GM23338 (cell line): ENCODE results near the gene DUS2.

ENCODE experiments used
- CREB1 ChIP-seq: fragments of 250-450 bp; sonication (Bioruptor Pico); IDR thresholded peaks from 2 replicates; pipeline ENCODE4 v1.5.0; 2020; ENCODE audit warnings: low read depth, mild to moderate bottlenecking, moderate library complexity
- EZH2 ChIP-seq: fragments of 200-600 bp; sonication (generic); IDR thresholded peaks from one replicate; pipeline ENCODE4 v1.8.0; 2017; ENCODE audit warnings: antibody characterized with exemption, mild to moderate bottlenecking, low read depth; ENCODE audit not compliant: unreplicated experiment
- EZH2phosphoT487 ChIP-seq: fragments of 200-600 bp; sonication (generic); IDR thresholded peaks from one replicate; pipeline ENCODE4 v1.8.1; 2018; ENCODE audit warnings: antibody characterized with exemption; ENCODE audit not compliant: unreplicated experiment
- POLR2AphosphoS5 ChIP-seq: IDR thresholded peaks from 2 replicates; pipeline ENCODE4 v1.6.1; 2016; ENCODE audit warnings: antibody characterized with exemption, low read depth
- ZNF331 ChIP-seq: fragments of 250-450 bp; sonication (Bioruptor Pico); IDR thresholded peaks from 2 replicates; pipeline ENCODE4 v1.5.0; 2020; ENCODE audit warnings: low read depth, mild to moderate bottlenecking, moderate library complexity
- TF ChIP-seq, protein P1 (sequence below), 2 experiments: fragments of 200-600 bp in 1 of 2; sonication (generic) in 1 of 2; conservative IDR thresholded peaks; 2 replicates each; pipeline versions ENCODE4 v1.5.1 to v1.6.1; 2016 to 2017; ENCODE audit warnings: antibody characterized with exemption in 2 of 2, low read depth in 2 of 2, mild to moderate bottlenecking in 2 of 2, moderate library complexity in 1 of 2
- TF ChIP-seq, protein P2 (sequence below): IDR thresholded peaks from one replicate; pipeline ENCODE4 v1.6.1; 2018; ENCODE audit warnings: antibody characterized with exemption; ENCODE audit not compliant: unreplicated experiment
- TF ChIP-seq, protein P3 (sequence below): IDR thresholded peaks from 2 replicates; pipeline ENCODE4 v1.6.1; 2016; ENCODE audit warnings: antibody characterized with exemption

DNA sequence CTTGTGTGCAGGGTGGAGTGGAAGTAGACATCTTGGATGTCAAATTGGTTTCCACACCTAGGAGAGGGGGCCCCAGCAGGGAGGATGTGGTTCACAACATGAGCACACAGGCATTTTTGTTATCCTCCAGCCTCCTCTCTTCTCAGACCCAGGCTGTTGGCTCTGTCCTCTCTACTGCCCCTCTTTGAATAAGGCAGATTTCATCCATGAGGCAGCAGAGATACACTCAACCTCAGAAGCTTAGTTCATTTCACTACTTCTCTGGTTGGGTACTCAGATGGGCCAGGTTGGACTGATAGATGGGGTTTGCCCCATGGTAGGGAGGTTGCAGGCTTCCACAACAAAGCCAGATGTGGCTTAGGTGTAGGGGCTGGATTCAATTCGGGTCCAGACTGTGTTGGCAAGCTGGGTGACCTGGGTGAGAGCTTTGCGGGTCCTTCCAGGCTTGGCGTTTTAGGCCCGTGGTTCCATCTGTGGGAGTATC lies 39.9 kb downstream of the DUS2 start:
- TF ChIP-seq, protein P1, sequence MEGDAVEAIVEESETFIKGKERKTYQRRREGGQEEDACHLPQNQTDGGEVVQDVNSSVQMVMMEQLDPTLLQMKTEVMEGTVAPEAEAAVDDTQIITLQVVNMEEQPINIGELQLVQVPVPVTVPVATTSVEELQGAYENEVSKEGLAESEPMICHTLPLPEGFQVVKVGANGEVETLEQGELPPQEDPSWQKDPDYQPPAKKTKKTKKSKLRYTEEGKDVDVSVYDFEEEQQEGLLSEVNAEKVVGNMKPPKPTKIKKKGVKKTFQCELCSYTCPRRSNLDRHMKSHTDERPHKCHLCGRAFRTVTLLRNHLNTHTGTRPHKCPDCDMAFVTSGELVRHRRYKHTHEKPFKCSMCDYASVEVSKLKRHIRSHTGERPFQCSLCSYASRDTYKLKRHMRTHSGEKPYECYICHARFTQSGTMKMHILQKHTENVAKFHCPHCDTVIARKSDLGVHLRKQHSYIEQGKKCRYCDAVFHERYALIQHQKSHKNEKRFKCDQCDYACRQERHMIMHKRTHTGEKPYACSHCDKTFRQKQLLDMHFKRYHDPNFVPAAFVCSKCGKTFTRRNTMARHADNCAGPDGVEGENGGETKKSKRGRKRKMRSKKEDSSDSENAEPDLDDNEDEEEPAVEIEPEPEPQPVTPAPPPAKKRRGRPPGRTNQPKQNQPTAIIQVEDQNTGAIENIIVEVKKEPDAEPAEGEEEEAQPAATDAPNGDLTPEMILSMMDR (conservative IDR thresholded peaks at IDR 0.05; ENCODE audit: low read depth in 2 of 2), result no peak
- TF ChIP-seq EZH2phosphoT487 (no peak), EZH2 (no peak), POLR2AphosphoS5 (no peak), CREB1 (no peak), ZNF331 (no peak)
- TF ChIP-seq, protein P2, sequence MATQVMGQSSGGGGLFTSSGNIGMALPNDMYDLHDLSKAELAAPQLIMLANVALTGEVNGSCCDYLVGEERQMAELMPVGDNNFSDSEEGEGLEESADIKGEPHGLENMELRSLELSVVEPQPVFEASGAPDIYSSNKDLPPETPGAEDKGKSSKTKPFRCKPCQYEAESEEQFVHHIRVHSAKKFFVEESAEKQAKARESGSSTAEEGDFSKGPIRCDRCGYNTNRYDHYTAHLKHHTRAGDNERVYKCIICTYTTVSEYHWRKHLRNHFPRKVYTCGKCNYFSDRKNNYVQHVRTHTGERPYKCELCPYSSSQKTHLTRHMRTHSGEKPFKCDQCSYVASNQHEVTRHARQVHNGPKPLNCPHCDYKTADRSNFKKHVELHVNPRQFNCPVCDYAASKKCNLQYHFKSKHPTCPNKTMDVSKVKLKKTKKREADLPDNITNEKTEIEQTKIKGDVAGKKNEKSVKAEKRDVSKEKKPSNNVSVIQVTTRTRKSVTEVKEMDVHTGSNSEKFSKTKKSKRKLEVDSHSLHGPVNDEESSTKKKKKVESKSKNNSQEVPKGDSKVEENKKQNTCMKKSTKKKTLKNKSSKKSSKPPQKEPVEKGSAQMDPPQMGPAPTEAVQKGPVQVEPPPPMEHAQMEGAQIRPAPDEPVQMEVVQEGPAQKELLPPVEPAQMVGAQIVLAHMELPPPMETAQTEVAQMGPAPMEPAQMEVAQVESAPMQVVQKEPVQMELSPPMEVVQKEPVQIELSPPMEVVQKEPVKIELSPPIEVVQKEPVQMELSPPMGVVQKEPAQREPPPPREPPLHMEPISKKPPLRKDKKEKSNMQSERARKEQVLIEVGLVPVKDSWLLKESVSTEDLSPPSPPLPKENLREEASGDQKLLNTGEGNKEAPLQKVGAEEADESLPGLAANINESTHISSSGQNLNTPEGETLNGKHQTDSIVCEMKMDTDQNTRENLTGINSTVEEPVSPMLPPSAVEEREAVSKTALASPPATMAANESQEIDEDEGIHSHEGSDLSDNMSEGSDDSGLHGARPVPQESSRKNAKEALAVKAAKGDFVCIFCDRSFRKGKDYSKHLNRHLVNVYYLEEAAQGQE, result no peak
- TF ChIP-seq, protein P3, sequence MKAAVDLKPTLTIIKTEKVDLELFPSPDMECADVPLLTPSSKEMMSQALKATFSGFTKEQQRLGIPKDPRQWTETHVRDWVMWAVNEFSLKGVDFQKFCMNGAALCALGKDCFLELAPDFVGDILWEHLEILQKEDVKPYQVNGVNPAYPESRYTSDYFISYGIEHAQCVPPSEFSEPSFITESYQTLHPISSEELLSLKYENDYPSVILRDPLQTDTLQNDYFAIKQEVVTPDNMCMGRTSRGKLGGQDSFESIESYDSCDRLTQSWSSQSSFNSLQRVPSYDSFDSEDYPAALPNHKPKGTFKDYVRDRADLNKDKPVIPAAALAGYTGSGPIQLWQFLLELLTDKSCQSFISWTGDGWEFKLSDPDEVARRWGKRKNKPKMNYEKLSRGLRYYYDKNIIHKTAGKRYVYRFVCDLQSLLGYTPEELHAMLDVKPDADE, result no peak
